Inferior parietal cortex (tissue), 1 donor: ENCODE data around the gene GGT5.
"Not testable (repeated sequence)": the region's sequence is repeated elsewhere in the genome, so short reads cannot be mapped to it uniquely, and the experiment has no call there.

ENCODE experiments used
- DNase-seq: peaks from one replicate; pipeline ENCODE4 v3.0.0-alpha.2; 2016; ENCODE audit errors: extremely low spot score

GGT5 gene

GRCh38 chr22:24245030-24245431 lies at the start of gene GGT5:
TSS of gene GGT5 (minus strand) at chr22:24245082. CDS start at chr22:24244725, 357 bp downstream.
- not testable (repeated sequence) for DNase-seq

- not testable (repeated sequence) for DNase-seq
Measured at GRCh38 chr22:24292202-24292830, 47.4 kb upstream of the GGT5 start.

GRCh38 chr22:24291515-24292201 lies 46.8 kb upstream of the GGT5 start:
- DNase-seq = no peak

- DNase-seq = no peak
Measured at GRCh38 chr22:24290459-24290858, 45.6 kb upstream of the GGT5 start.

GRCh38 chr22:24289741-24290163 lies 44.9 kb upstream of the GGT5 start:
- DNase-seq = no peak

- DNase-seq = no peak
Measured at GRCh38 chr22:24289114-24289513, 44.2 kb upstream of the GGT5 start.

DNA sequence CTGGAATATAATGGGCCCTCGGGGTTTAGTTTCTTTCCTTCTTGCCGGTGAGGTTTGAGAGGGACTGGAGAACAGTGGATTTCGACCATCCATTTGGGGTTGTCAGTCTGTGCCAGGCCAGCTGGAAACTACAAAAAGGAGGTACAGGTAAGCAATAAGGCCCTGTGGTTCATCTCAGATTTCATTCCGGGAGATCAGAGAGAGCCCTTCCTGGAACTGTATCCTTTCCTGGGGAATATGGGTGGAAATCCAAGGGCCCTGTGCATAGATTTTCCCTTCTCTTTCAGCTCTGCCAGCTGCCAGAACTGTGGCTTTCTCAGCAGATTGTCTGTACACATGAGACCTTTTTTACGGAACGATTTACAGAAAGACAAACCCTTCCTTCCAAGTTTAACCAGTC lies 42.9 kb upstream of the GGT5 start:
- not testable (repeated sequence) for DNase-seq

DNA sequence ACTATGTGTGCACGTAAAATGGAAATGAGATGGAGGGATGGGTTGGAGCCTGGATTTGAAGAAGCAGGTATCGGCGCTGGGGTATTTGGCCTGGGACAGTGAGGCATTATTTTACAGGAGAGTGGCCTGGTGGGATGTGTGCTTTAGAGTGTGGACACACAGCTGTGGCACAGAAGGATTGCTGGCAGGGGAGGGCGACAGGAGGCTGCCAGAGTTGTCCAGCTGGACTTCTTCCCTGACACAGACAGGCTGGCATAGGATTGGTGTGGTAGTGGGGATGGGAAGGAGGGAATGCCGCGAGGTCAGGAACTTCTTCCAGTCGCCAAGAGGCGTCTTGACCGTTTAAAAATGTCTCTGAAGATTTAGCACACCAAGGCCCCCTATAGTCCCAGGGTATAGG lies 42.3 kb upstream of the GGT5 start:
- DNase-seq = not testable (repeated sequence)

DNA sequence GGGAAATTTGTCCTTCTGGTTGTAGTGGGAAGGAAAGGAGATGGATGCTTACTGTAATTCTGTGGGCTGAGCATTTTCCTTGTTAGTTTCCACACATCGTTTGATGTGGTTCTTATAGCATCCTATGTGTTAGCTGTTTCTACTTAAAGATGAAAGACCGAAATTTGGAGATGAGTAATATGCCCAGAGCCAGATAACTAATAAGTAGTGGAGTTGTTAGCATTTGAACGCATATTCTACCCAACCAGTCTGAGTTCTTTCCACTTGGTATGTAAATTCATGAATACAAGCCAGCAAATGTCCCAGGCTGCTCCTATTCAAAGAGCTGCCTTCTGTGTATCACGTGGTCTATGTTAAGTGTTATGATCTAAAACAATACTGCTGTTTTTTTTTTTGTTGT lies 40.4 kb upstream of the GGT5 start:
- no peak for DNase-seq

- no peak for DNase-seq
Measured at GRCh38 chr22:24284747-24285203, 39.9 kb upstream of the GGT5 start.

GRCh38 chr22:24282401-24282800 lies 37.5 kb upstream of the GGT5 start:
- DNase-seq = no peak

GRCh38 chr22:24280363-24280762 lies 35.5 kb upstream of the GGT5 start:
- not testable (repeated sequence) for DNase-seq

- DNase-seq = not testable (repeated sequence)
Measured at GRCh38 chr22:24274696-24275405, 30.0 kb upstream of the GGT5 start.

DNA sequence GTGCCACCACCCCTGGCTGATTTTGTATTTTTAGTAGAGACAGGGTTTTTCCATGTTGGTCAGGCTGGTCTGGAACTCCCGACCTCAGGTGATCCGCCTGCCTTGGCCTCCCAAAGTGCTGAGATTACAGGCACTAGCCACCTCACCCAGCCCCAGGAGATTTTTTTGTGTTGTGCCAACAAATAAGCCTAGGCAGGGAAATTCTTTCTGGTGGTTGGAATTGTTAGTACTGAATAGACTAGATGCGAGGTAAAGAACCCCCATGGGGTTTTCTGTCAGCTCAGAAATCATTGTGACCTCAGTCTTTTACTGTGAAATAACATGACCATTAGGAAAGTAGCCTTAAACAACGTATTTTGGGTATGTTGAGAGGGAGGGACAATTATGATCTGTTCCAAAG lies 29.0 kb upstream of the GGT5 start:
- not testable (repeated sequence) for DNase-seq

DNA sequence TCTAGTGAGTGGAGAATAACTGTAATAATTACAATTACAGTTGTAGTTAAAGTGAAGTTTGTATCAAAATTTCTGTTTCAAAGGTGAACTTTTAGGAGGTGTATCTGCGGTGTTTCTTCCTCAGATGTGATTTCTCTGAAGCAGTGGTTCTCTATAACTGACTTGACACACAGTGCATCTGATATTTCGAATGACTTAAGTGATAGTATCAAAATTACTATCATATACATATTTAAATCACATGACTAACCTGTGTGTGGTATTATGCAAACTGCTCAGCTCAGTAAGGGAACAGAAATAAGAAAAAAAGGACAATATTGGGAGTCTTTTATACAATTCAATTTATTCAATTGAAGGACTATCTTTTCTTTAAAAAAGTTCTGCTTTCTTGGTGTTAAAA lies 28.1 kb upstream of the GGT5 start:
- DNase-seq = not testable (repeated sequence)

DNA sequence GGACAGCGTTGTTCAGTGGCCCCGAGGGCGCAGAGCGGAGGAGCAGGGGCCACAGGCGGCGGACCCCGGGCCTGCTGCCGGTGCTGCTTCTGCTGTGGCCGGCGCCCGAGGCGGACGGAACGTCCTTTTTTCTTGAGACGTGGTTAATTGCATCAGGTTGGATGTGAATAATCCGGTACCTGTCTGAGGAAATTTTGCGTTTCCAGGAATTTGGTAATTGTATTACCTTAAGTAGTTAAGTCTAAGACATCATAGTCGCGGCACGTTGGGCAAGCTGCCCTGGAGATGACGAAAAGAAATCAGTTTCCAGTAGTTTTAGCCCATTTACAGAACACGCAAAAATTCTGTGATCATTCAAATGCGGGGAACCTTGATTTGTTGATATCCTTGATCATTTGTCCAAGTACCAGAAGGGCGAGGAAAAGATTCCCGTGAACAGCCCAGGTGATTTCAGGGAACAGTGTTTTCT lies 26.5 kb upstream of the GGT5 start:
- no peak for DNase-seq

- peak; percentile 87 for DNase-seq
Measured at GRCh38 chr22:24270556-24271385, 25.9 kb upstream of the GGT5 start, which contains the start of gene SPECC1L. TSS of gene SPECC1L (plus strand) at chr22:24270831. CDS start at chr22:24302232, 31,401 bp downstream.

- DNase-seq = not testable (repeated sequence)
Measured at GRCh38 chr22:24266495-24266894, 21.6 kb upstream of the GGT5 start.

DNA sequence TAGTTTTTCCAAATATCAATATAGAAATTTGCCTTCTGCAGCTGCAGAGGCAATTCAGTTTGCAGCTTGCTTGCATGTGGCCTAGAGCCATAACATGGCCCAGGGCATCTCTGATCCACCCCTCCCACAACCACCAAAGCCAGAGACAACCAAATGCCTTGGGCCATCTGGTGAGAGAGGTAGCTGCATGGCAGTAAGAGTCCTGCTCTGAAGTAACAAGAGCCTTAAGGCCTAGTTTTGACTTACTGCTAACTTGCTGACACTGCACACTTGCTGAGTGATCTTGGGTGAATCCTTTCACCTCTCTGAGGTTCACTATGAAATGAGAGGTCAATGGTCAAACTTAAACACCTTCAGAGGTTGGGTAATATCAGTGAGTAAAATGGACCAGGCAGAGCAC lies 20.9 kb upstream of the GGT5 start:
- no peak for DNase-seq

DNA sequence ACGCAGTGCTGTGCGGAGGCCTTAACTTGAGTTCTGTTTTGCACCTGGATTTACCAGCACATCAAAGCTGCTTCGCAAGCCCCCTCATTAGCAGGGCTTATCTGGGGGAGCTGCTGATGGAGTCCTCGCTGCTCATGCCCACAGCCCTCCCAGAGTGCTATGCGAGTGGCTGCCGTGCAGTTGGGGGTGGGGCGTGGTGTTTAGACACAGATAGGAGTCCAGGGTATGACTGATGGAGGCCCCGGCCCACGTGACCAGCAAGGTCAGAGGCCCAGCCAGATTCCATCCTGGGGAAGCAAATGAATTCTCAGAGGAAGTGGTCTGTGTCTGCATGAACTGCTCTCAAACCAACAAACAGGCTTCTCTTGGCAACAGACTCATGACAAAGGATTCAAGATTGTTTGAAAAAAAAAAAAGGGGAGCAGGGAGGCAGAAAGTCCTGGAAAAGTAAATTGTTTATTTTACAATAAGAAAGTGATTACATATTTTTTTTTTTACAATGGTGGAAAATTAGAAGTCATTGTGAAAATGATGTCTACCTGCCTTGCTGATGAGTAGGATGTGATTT lies 19.5 kb upstream of the GGT5 start:
- not testable (repeated sequence) for DNase-seq

GRCh38 chr22:24263479-24263878 lies 18.6 kb upstream of the GGT5 start:
- not testable (repeated sequence) for DNase-seq
